ENCODE data around the gene VPS35L.
A peak's percentile ranks its signal among the peaks of the same experiment; 100 is the strongest.

VPS35L gene

DNA sequence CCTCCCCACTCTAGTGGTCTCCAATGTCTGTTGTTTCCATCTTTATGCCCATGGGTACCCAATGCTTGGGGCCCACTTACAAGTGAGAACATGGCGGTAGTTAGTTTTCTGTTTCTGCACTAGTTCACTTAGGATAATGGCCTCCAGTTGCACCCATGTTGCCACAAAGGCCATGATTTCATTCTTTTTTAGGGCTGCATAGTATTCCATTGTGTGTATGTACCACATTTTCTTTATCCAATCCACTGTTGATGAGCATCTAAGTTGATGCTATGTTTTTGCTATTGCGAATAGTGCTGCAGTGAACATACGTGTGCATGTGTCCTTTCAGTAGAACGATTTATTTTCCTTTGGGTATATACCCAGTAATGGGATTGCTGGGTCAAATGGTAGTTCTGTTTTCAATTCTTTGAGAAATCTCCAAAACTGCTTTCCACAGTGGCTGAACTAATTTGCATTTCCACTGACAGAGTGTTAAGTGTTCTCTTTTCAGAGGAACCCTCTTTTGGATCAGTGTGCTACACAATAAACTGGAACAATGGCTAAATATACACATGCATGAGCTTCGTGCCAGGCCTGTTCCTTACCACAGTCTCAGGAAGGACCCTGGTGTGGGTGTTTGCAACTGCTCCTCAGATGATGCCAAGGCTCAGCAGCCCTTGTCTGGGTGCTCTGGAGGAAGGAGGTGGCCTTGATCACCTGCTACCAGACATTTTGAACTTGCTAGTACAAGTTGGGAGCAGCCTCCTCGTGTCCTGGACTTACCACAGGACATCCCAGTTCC, 128.1 kb downstream of the VPS35L start:
- Histone ChIP-seq H3K4me3 (ENCODE audit: insufficient read length, low read depth) (no peak overlapping the region), H3K27me3 (ENCODE audit: insufficient read depth, insufficient read length) (no peaks in the 10 kb centered on the region), H3K9ac (ENCODE audit: insufficient read length, low read depth) (no peak overlapping the region), H3K36me3 (ENCODE audit: insufficient read depth, insufficient read length, low read length) (peaks cover 49% of the 10 kb centered on the region), H3K9me3 (ENCODE audit: insufficient read depth, low read length) (peaks cover 13% of the 10 kb centered on the region), H3K4me1 (ENCODE audit: insufficient read depth, insufficient read length) (peaks cover 3% of the 10 kb centered on the region)
- no peak for DNase-seq (ENCODE audit: low read depth, low spot score)
- no peak for TF ChIP-seq YY1 (IDR thresholded peaks at IDR 0.05; ENCODE audit: insufficient read depth, insufficient read length)
- TF ChIP-seq SUZ12 (IDR thresholded peaks at IDR 0.05; ENCODE audit: extremely low read depth, insufficient read depth, insufficient read length), result no peak
- TF ChIP-seq ZNF274 (IDR thresholded peaks at IDR 0.05; ENCODE audit: low read depth, low read length), result no peak

DNA sequence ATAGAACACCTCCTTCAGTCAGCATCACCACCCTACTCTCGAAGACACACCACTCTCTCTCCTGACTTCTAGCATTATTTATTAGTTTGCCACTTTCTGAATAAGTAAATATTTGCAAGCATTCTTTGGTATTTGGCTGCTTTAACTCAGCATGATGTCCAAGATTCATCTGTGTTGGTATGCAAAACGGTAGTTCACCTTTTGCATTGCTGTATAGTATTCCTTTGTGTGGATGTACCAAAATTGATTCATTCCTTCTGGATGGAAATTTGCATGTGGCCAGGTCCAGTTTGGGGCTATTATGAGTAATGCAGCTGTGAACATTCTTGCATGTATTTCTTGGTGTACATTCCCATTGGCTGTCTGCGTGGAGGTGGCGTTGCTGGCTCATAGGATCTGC, 129.7 kb downstream of the VPS35L start:
- Histone ChIP-seq H3K4me1 (ENCODE audit: insufficient read depth, insufficient read length) (peaks cover 3% of the 10 kb centered on the region), H3K4me3 (ENCODE audit: insufficient read length, low read depth) (no peak overlapping the region), H3K36me3 (ENCODE audit: insufficient read depth, insufficient read length, low read length) (peaks cover 47% of the 10 kb centered on the region), H3K27me3 (ENCODE audit: insufficient read depth, insufficient read length) (no peaks in the 10 kb centered on the region), H3K9ac (ENCODE audit: insufficient read length, low read depth) (no peak overlapping the region), H3K9me3 (ENCODE audit: insufficient read depth, low read length) (peaks cover 13% of the 10 kb centered on the region)
- DNase-seq (ENCODE audit: low read depth, low spot score), result no peak
- no peak for TF ChIP-seq ZNF274 (IDR thresholded peaks at IDR 0.05; ENCODE audit: low read depth, low read length)
- TF ChIP-seq SUZ12 (IDR thresholded peaks at IDR 0.05; ENCODE audit: extremely low read depth, insufficient read depth, insufficient read length), result no peak
- TF ChIP-seq YY1 (IDR thresholded peaks at IDR 0.05; ENCODE audit: insufficient read depth, insufficient read length), result no peak

DNA sequence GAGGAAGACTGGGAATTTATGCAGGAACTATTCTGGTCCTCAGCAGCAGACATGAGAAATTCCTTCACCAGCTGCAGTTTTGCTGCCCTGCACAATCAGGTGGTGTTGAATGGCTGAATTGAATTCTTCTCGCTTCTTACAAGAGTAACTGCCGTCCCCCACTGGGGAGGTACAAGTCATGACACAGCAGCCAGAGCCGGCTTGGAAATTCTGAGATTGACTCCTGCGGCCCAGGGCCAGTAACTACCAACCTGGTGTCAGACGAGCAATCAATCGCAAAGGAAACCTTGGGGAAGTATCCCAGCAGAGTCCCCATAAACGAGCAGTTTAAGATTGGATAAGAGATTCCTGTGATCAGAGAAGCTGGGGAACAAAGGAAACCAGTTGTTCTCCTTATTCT, 131.8 kb downstream of the VPS35L start:
- peak; percentile 39 for DNase-seq (ENCODE audit: low read depth, low spot score)
- peaks cover 52% of the 10 kb centered on the region for H3K36me3 ChIP-seq (ENCODE audit: insufficient read depth, insufficient read length, low read length)
- TF ChIP-seq ZNF274 (IDR thresholded peaks at IDR 0.05; ENCODE audit: low read depth, low read length), result no peak
- TF ChIP-seq SUZ12 (IDR thresholded peaks at IDR 0.05; ENCODE audit: extremely low read depth, insufficient read depth, insufficient read length), result no peak
- no peak for TF ChIP-seq YY1 (IDR thresholded peaks at IDR 0.05; ENCODE audit: insufficient read depth, insufficient read length)
- peaks cover 6% of the 10 kb centered on the region for H3K4me1 ChIP-seq (ENCODE audit: insufficient read depth, insufficient read length)
- peaks cover 13% of the 10 kb centered on the region for H3K9me3 ChIP-seq (ENCODE audit: insufficient read depth, low read length)
- no peaks in the 10 kb centered on the region for H3K27me3 ChIP-seq (ENCODE audit: insufficient read depth, insufficient read length)
- H3K4me3 ChIP-seq (ENCODE audit: insufficient read length, low read depth), result no peak overlapping the region
- no peak overlapping the region for H3K9ac ChIP-seq (ENCODE audit: insufficient read length, low read depth)

DNA sequence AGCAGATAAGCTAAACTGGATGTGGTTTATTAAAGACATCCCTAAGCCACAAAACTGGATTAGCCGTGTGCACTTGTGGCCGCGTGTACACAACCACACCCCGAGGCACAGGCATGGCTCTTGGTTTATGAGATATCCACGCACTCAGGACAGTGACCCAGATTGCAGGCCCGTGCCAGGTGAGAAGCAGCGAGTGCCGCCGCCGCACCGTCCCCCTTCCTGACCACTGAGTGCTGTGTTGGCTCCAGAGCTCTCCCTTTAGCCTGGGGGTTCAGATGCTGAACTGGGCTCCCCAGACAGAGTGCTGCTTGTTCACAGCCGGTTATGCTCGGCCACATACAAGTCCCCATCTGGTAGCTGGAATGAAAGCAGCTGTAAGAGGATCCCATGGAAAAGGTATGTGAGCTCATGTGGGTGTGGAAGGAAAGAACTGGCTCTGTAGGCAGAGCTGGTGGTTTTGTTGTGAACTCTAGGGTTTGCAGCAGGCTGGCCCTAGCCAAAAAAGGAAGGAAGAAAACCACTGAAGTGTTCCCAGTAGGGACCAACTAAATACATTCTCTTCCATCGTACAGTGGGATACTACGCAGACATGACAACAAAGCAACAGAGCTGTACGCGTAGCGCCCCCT, 133.0 kb downstream of the VPS35L start:
- H3K36me3 ChIP-seq (ENCODE audit: insufficient read depth, insufficient read length, low read length), result peaks cover 49% of the 10 kb centered on the region
- TF ChIP-seq SUZ12 (IDR thresholded peaks at IDR 0.05; ENCODE audit: extremely low read depth, insufficient read depth, insufficient read length) (no peak), YY1 (IDR thresholded peaks at IDR 0.05; ENCODE audit: insufficient read depth, insufficient read length) (no peak), ZNF274 (IDR thresholded peaks at IDR 0.05; ENCODE audit: low read depth, low read length) (no peak)
- no peak overlapping the region for H3K4me3 ChIP-seq (ENCODE audit: insufficient read length, low read depth)
- H3K9ac ChIP-seq (ENCODE audit: insufficient read length, low read depth), result no peak overlapping the region
- peaks cover 8% of the 10 kb centered on the region for H3K9me3 ChIP-seq (ENCODE audit: insufficient read depth, low read length)
- DNase-seq (ENCODE audit: low read depth, low spot score), result no peak
- H3K27me3 ChIP-seq (ENCODE audit: insufficient read depth, insufficient read length), result no peaks in the 10 kb centered on the region
- H3K4me1 ChIP-seq (ENCODE audit: insufficient read depth, insufficient read length), result peaks cover 6% of the 10 kb centered on the region

DNA sequence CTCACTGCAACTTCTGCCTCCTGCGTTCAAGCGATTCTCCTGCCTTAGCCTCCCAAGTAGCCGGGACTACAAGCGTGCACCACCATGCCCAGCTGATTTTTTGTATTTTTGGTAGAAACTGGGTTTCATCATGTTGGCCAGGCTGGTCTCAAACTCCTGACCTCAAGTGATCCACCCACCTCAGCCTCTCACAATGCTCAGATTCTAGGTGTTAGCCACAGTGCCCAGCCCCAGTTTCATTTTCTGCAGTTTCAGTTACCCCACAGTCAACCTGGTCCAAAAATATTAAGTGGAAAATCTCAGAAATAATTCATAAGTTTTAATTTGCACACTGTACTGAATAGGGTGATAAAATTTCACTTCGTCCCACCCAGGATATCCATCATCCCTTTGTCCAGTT, 133.8 kb downstream of the VPS35L start:
- peaks cover 41% of the 10 kb centered on the region for H3K36me3 ChIP-seq (ENCODE audit: insufficient read depth, insufficient read length, low read length)
- H3K9ac ChIP-seq (ENCODE audit: insufficient read length, low read depth), result no peak overlapping the region
- H3K27me3 ChIP-seq (ENCODE audit: insufficient read depth, insufficient read length), result no peaks in the 10 kb centered on the region
- H3K4me1 ChIP-seq (ENCODE audit: insufficient read depth, insufficient read length), result peaks cover 6% of the 10 kb centered on the region
- H3K9me3 ChIP-seq (ENCODE audit: insufficient read depth, low read length), result peaks cover 7% of the 10 kb centered on the region
- no peak for DNase-seq (ENCODE audit: low read depth, low spot score)
- H3K4me3 ChIP-seq (ENCODE audit: insufficient read length, low read depth), result no peak overlapping the region
- TF ChIP-seq ZNF274 (IDR thresholded peaks at IDR 0.05; ENCODE audit: low read depth, low read length) (no peak), YY1 (IDR thresholded peaks at IDR 0.05; ENCODE audit: insufficient read depth, insufficient read length) (no peak), SUZ12 (IDR thresholded peaks at IDR 0.05; ENCODE audit: extremely low read depth, insufficient read depth, insufficient read length) (no peak)

DNA sequence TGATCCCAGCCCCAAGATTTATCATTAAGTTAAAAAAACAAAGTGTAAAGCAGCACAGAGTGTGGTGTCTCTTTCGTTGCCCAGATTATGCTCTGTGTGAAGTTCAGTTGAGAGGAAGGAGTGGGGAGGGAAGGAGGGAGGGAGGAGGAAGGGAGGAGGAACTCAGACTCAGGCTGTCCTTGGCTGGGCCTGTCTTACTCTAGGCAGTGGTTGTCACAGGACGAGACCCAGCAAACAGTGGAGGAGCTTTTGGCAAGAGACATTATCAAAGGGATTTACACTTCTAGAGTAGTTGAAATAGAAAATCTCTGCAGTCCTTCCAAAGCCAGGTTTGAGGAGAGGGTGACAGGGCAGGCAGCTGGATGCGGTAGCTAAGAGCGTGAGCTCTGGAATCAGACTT, 134.7 kb downstream of the VPS35L start:
- H3K9ac ChIP-seq (ENCODE audit: insufficient read length, low read depth), result peak overlapping the region; percentile 51
- peaks cover 2% of the 10 kb centered on the region; the same call in 1 of the 2 replicates for H3K9me3 ChIP-seq (ENCODE audit: insufficient read depth, low read length)
- H3K27me3 ChIP-seq (ENCODE audit: insufficient read depth, insufficient read length), result no peaks in the 10 kb centered on the region
- no peak overlapping the region for H3K4me3 ChIP-seq (ENCODE audit: insufficient read length, low read depth)
- TF ChIP-seq SUZ12 (IDR thresholded peaks at IDR 0.05; ENCODE audit: extremely low read depth, insufficient read depth, insufficient read length) (no peak), ZNF274 (IDR thresholded peaks at IDR 0.05; ENCODE audit: low read depth, low read length) (no peak), YY1 (IDR thresholded peaks at IDR 0.05; ENCODE audit: insufficient read depth, insufficient read length) (no peak)
- peaks cover 6% of the 10 kb centered on the region for H3K4me1 ChIP-seq (ENCODE audit: insufficient read depth, insufficient read length)
- DNase-seq (ENCODE audit: low read depth, low spot score), result no peak
- peaks cover 38% of the 10 kb centered on the region for H3K36me3 ChIP-seq (ENCODE audit: insufficient read depth, insufficient read length, low read length)

DNA sequence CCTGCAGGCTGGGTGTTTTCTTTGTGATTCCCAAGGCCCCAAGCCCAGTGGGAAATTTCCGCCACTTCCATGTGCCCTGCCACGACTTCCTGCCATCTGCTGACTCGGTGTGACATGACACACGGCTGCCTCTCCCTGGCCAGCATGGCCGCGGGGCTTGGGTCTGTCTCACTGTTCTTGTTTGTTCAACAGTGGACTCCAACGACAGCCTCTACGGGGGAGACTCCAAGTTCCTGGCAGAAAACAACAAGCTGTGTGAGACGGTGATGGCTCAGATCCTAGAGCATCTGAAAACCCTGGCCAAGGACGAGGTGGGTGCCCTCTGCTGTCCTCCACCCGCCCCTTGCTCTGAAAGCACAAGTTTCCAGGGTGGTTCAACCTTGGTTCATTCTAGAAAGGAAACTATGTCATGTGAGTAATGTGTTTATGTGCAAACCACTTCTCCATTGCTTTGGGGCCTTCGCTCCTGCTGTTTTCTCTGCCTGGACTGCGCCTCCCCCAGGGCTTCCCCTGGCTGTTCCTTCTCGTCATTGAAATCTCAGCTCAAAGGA, 135.7 kb downstream of the VPS35L start:
- H3K36me3 ChIP-seq (ENCODE audit: insufficient read depth, insufficient read length, low read length), result peaks cover 39% of the 10 kb centered on the region
- DNase-seq (ENCODE audit: low read depth, low spot score), result no peak
- no peak overlapping the region for H3K4me3 ChIP-seq (ENCODE audit: insufficient read length, low read depth)
- TF ChIP-seq YY1 (IDR thresholded peaks at IDR 0.05; ENCODE audit: insufficient read depth, insufficient read length), result no peak
- TF ChIP-seq SUZ12 (IDR thresholded peaks at IDR 0.05; ENCODE audit: extremely low read depth, insufficient read depth, insufficient read length), result no peak
- H3K4me1 ChIP-seq (ENCODE audit: insufficient read depth, insufficient read length), result peaks cover 6% of the 10 kb centered on the region
- H3K27me3 ChIP-seq (ENCODE audit: insufficient read depth, insufficient read length), result no peaks in the 10 kb centered on the region
- no peak overlapping the region for H3K9ac ChIP-seq (ENCODE audit: insufficient read length, low read depth)
- H3K9me3 ChIP-seq (ENCODE audit: insufficient read depth, low read length), result no peaks in the 10 kb centered on the region
